HG02943 (cell line): Measurements from ENCODE around the gene DNAJB12.
A peak's percentile ranks its signal among the peaks of the same experiment; 100 is the strongest.
"Not testable (repeated sequence)": the region's sequence is repeated elsewhere in the genome, so short reads cannot be mapped to it uniquely, and the experiment has no call there.

ENCODE experiments used
- ATAC-seq: cut with Tn5 transposase; IDR thresholded peaks from one replicate; pipeline ENCODE4 v1.9.1; 2021; ENCODE audit warnings: mild to moderate bottlenecking, low read depth, moderate library complexity; ENCODE audit not compliant: unreplicated experiment

The DNAJB12 gene

GRCh38 chr10:72354356-72355213 is at the start of gene DNAJB12:
Gene DNAJB12, minus strand, starts transcription at chr10:72354919. Its CDS starts 22 bp downstream, at chr10:72354897.
- ATAC-seq: peak; percentile 63

DNA sequence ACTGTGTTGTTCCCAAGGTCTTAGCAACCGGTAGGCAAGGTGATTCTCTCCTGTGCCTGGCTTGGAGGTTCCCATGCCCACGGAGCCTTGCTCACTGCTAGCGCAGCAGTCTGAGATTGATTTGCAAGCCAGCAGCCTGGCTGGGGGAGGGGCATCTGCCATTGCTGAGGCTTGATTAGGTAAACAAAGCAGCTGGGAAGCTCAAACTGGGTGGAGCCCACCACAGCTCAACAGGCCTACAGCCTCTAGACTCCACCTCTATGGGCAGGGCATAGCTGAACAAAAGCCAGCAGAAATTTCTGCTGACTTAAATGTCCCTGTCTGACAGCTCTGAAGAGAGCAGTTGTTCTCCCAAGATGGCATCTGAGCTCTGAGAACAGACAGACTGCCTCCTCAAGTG is 40.9 kb upstream of the DNAJB12 start:
- ATAC-seq: not testable (repeated sequence)

GRCh38 chr10:72392571-72392970 is 37.9 kb upstream of the DNAJB12 start:
- no peak for ATAC-seq

- ATAC-seq: no peak
Observed at GRCh38 chr10:72390764-72391163, 36.0 kb upstream of the DNAJB12 start.

- no peak for ATAC-seq
Observed at GRCh38 chr10:72389716-72390115, 35.0 kb upstream of the DNAJB12 start.

GRCh38 chr10:72389014-72389413 is 34.3 kb upstream of the DNAJB12 start:
- ATAC-seq: no peak

- ATAC-seq: no peak
Observed at GRCh38 chr10:72388062-72388461, 33.3 kb upstream of the DNAJB12 start.

GRCh38 chr10:72386916-72387586 is 32.3 kb upstream of the DNAJB12 start:
- no peak for ATAC-seq

GRCh38 chr10:72385724-72386123 is 31.0 kb upstream of the DNAJB12 start:
- no peak for ATAC-seq

DNA sequence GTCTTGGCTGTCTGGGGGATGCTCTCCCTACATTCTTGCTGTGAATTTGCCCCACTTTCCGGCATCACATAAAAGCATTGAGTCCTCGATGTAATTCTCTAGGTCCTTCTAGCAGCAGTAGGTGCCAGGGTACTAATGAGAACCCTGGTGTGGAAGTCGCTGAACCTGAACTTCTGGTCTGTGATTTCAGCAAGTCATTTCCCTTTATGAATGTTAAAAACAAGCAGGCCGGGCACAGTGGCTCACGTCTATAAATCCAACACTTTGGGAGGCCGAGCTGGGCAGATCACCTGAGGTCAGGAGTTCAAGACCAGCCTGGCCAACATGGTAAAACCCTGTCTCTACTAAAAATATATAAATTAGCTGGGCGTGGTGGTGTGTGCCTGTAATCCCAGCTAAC is 30.3 kb upstream of the DNAJB12 start:
- ATAC-seq: not testable (repeated sequence)

DNA sequence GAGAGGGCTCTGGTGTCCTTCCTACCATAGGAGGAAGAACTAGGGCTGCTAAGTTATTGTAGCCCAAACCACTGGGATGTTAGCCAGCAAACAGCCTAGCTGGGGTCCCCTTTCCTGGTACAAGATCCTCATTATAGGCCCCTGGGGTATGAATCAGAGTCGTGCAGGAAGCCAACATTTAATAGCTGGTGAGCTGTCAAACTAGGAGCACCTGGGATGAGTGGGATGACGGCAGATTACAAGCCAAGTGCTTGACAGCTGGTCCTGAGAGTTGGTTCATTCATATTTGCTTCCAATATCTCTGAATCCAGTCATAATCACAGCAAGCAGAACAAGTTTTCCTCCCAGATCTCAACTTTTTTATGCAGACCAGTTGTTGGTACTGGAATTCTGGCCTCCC is 25.1 kb upstream of the DNAJB12 start:
- ATAC-seq: no peak

- ATAC-seq: no peak
Observed at GRCh38 chr10:72379062-72379461, 24.3 kb upstream of the DNAJB12 start.

DNA sequence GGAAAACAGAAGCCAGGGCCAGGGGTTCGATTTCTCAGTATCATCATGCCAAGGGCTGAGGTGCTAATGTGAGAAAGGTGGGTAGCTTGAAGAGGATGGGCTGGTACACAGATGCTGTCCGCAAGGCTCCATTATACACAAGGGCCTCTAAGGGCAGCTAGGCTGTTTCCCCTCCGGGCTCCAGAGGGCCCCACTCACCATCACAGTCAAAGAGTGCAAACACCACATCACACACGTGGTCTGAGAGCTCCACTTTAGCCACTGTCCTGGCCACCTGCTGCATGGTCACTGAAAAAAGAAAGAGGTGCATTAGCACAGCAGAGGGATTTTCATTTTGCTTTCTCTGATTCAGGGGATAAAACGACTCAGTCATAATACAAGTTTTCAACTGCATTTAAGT is 20.9 kb upstream of the DNAJB12 start:
- ATAC-seq: no peak

GRCh38 chr10:72375173-72375572 is 20.5 kb upstream of the DNAJB12 start:
- ATAC-seq: no peak

DNA sequence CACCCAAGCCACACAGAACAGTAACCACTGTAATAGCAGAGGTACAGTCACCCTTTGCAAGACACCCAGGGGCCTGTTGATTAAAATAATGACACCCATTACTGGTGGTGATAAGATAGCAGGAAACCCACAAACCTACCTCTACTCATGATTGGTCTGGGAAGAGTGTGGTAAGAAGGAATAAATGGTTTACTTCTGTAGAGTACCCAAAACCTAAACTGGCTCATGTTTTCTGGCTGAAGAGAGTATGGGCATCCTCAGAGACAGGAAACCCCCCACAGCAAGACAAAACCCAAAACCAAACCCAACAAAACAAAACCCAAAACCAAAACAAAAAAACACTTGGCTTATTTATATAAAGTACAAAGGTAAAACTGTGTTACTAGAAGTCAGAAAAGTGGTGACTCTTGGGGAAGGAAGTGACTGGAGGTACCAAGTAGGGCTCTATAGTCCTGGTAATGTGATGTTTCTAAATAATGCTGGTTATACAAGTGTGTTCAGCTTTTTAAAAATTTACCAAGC is 15.5 kb upstream of the DNAJB12 start:
- no peak for ATAC-seq

GRCh38 chr10:72367301-72367960 is 12.7 kb upstream of the DNAJB12 start:
- no peak for ATAC-seq

DNA sequence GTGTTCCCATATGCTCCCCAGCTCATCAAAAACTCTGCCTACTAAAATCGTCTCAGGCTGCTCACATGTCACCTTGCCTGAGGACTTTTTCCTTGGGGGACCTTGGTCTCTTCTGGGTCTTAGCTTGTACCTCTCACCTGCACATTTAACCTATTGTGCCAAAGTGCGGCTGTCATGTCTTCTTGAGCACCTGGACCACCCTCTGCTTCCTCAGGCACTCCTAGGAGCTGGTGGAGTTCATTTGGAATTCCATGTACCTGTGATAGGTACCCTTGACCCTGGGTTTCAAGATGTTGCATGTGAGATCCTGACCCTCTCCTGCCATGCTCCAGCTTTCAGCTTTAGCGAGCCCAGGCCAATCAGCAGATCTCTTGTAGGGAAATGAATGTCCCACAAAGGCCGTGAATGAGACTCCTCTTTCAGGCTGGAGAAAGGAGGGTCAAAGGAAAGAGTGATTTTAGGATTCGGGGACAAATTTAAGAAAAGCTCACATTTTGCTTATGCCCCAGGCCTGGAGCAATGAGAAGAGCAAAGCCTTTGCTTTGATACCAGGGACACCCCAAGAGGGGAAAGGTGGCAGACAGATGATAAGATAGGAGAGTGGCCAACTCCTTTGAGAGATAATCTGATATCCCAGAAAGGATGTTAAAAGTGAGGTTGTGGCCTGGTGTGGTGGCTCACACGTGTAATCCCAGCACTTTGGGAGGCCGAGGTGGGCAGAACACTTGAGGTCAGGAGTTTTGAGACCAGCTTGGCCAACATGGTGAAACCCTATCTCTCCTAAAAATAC is 10.6 kb upstream of the DNAJB12 start:
- ATAC-seq: no peak

GRCh38 chr10:72364239-72364777 is 9.6 kb upstream of the DNAJB12 start:
- no peak for ATAC-seq

- ATAC-seq: no peak
Observed at GRCh38 chr10:72356987-72357386, 2.3 kb upstream of the DNAJB12 start.

DNA sequence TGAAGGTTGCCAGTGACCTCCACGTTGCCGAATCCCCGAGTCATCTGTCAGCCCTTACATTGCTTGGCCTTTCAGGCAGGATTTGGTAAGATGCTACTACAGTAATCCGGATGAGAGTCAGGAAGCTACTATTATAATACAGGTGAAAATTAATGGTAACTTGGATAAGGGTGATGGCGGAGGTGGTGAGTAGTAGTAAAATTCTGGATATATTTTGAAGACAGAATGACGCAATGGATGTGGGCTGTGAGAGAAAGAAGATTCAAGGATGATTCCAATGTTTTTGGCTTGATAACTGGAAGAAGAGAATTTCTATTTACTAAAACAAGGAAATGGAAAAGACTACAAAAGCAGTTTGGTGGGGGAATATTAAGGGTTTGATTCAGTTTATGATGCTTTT is 1.4 kb upstream of the DNAJB12 start:
- no peak for ATAC-seq
